GM19468 (cell line): ENCODE data around the gene SPATA16.

ENCODE experiments used
- ATAC-seq: cut with Tn5 transposase; IDR thresholded peaks from one replicate; pipeline ENCODE4 v1.9.1; 2021; ENCODE audit warnings: mild to moderate bottlenecking, moderate library complexity, moderate number of reproducible peaks; ENCODE audit not compliant: unreplicated experiment; ENCODE audit errors: extremely low read depth

The SPATA16 gene

GRCh38 chr3:172846706-172847105 is 294.3 kb downstream of the SPATA16 start:
- no peak for ATAC-seq

- no peak for ATAC-seq
Measured at GRCh38 chr3:172846103-172846561, 294.9 kb downstream of the SPATA16 start.

DNA sequence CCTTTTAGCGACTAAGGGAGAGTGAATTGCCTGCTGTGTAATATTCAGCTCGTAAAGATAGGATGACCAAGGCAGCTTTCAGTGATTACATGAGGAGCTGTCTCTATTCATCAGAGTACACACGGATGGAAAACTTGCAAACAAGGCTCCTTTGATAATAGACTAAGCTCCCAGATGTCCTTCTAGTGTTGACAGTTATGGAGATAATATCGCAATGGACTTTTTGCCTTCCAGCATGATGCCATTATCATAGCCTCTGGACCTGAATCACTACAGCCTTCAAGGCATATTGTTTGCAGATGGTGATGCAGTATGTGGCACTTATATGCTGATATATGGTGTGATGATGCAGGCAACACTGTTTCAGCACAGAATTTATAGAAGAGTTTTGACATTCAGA is 296.6 kb downstream of the SPATA16 start:
- no peak for ATAC-seq

- ATAC-seq, result no peak
Measured at GRCh38 chr3:172840913-172841312, 300.1 kb downstream of the SPATA16 start.

- ATAC-seq, result no peak
Measured at GRCh38 chr3:172840463-172840862, 300.6 kb downstream of the SPATA16 start.

DNA sequence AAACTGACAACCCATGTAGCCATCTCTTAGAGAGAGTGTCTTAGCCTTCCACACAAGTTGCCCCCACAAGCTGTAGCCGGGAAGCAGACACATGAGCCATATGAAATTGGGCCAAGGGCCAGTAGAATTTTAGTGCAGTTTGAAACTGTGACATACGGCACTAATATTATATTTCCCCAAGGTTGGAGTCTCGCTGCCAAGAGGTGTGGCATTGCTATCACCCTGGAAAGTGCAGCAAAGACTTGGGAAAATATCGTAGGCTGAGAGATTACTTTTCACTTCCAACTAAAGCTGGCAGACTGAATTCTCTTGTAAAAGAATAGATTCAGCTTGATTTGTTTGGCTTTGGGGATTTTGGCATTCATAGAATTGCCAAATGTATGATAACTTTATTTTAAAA is 301.4 kb downstream of the SPATA16 start:
- no peak for ATAC-seq
